ENCODE results near the gene PTPRN2. TPM values are rescaled to one million over a fixed set of nuclear protein-coding genes. Genes with fewer than 3 reads are reported as not detected.
A peak's percentile ranks its signal among the peaks of the same experiment; 100 is the strongest.

Gene PTPRN2
- total and polyA plus RNA-seq, 4 experiments from 2014 or later: 1.7 to 2.6 (median 1.9) TPM

GRCh38 chr7:158263964-158264748, 323.5 kb downstream of the PTPRN2 start:
- ChIA-PET CTCF (ENCODE audit: partially characterized antibody) (no interaction called here), POLR2A (ENCODE audit: partially characterized antibody) (no interaction called here)
- Mint-ChIP-seq H3K27ac (no peak overlapping the region), H3K4me3 (no peak overlapping the region), H3K36me3 (no peaks in the 10 kb centered on the region), H3K27me3 (no peaks in the 10 kb centered on the region), H3K4me1 (no peaks in the 10 kb centered on the region), H3K9me3 (no peaks in the 10 kb centered on the region)
- Histone ChIP-seq H3K27me3 (ENCODE audit: insufficient read depth, low read length) (no peaks in the 10 kb centered on the region), H3K36me3 (ENCODE audit: insufficient read depth, low read length) (no peaks in the 10 kb centered on the region), H3K9me3 (ENCODE audit: control insufficient read depth in 1 of 2, low read length in 2 of 2) (no peaks in the 10 kb centered on the region), H3K27ac (ENCODE audit: low read depth, low read length) (no peak overlapping the region), H3K4me3 (ENCODE audit: low read length in 2 of 2) (no peak overlapping the region), H3K4me1 (ENCODE audit: insufficient read depth, low read length) (no peaks in the 10 kb centered on the region)
- no peak for DNase-seq
- intact Hi-C loops (cut with micrococcal nuclease): no loop called here

DNA sequence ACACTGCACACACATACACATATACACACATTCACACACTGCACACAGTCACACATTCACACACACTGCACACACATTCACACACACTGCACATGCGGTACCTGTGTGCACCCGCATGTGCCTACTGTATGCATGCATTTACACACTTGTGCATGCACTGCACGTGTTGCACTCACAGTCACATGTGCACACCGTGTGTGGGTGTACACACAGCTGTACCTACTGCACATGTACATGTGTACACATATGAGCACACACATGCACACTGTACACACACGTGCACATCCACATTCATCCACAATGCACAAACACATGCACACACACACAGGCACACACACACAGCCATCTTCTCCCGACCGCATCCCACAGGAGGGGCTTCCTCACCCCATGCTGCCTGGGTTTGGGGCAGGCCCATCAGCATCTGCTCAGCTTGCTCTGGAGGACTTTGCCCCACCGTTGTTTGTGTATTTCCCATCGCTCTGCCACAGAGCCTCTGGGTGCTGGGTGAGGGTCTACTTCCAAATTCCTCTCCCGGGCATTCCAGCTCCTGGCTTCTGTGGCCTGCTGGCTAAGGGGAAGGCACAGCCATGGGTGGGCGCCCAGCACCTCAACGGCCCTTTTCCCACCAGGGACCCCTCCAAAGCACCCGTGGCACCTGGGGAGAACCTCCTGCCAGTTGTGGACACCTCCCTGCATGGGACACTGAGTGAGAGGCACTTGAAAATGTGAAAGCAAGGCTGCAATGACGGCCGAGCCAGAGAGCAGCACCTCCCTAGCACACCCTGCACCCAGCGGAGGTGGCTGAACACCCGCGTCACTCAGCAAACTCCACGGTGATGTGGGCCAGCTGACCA, 324.3 kb downstream of the PTPRN2 start:
- no peaks in the 10 kb centered on the region for H3K4me1 Mint-ChIP-seq
- DNase-seq: no peak
- H3K9me3 ChIP-seq (ENCODE audit: control insufficient read depth in 1 of 2, low read length in 2 of 2): no peaks in the 10 kb centered on the region
- peaks cover 0 to 1% of the 10 kb centered on the region in 2 donors for H3K27me3 Mint-ChIP-seq
- no peaks in the 10 kb centered on the region for H3K36me3 Mint-ChIP-seq
- no peak overlapping the region for H3K27ac Mint-ChIP-seq
- CTCF ChIA-PET (ENCODE audit: partially characterized antibody): no interaction called here
- H3K4me3 ChIP-seq (ENCODE audit: low read length in 2 of 2): no peak overlapping the region
- H3K9me3 Mint-ChIP-seq: peaks cover 0 to 1% (median 0%) of the 10 kb centered on the region in 8 donors
- no peaks in the 10 kb centered on the region for H3K36me3 ChIP-seq (ENCODE audit: insufficient read depth, low read length)
- H3K27me3 ChIP-seq (ENCODE audit: insufficient read depth, low read length): no peaks in the 10 kb centered on the region
- intact Hi-C loops (cut with micrococcal nuclease): no loop called here
- no peak overlapping the region for H3K27ac ChIP-seq (ENCODE audit: low read depth, low read length)
- no peaks in the 10 kb centered on the region for H3K4me1 ChIP-seq (ENCODE audit: insufficient read depth, low read length)
- H3K4me3 Mint-ChIP-seq: no peak overlapping the region
- POLR2A ChIA-PET (ENCODE audit: partially characterized antibody): no interaction called here

GRCh38 chr7:158262284-158263109, 325.1 kb downstream of the PTPRN2 start:
- Histone ChIP-seq H3K4me3 (ENCODE audit: low read length in 2 of 2) (no peak overlapping the region), H3K9me3 (ENCODE audit: control insufficient read depth in 1 of 2, low read length in 2 of 2) (no peaks in the 10 kb centered on the region), H3K27me3 (ENCODE audit: insufficient read depth, low read length) (no peaks in the 10 kb centered on the region), H3K27ac (ENCODE audit: low read depth, low read length) (no peak overlapping the region), H3K4me1 (ENCODE audit: insufficient read depth, low read length) (no peaks in the 10 kb centered on the region), H3K36me3 (ENCODE audit: insufficient read depth, low read length) (no peaks in the 10 kb centered on the region)
- intact Hi-C loops (cut with micrococcal nuclease): no loop called here
- no peak overlapping the region for H3K4me3 Mint-ChIP-seq
- DNase-seq: no peak
- peaks cover 0 to 3% (median 0%) of the 10 kb centered on the region in 8 donors for H3K9me3 Mint-ChIP-seq
- peaks cover 0 to 1% of the 10 kb centered on the region in 2 donors for H3K27me3 Mint-ChIP-seq
- ChIA-PET CTCF (ENCODE audit: partially characterized antibody) (no interaction called here), POLR2A (ENCODE audit: partially characterized antibody) (no interaction called here)
- H3K4me1 Mint-ChIP-seq: no peaks in the 10 kb centered on the region
- H3K27ac Mint-ChIP-seq: no peak overlapping the region
- no peaks in the 10 kb centered on the region for H3K36me3 Mint-ChIP-seq

DNA sequence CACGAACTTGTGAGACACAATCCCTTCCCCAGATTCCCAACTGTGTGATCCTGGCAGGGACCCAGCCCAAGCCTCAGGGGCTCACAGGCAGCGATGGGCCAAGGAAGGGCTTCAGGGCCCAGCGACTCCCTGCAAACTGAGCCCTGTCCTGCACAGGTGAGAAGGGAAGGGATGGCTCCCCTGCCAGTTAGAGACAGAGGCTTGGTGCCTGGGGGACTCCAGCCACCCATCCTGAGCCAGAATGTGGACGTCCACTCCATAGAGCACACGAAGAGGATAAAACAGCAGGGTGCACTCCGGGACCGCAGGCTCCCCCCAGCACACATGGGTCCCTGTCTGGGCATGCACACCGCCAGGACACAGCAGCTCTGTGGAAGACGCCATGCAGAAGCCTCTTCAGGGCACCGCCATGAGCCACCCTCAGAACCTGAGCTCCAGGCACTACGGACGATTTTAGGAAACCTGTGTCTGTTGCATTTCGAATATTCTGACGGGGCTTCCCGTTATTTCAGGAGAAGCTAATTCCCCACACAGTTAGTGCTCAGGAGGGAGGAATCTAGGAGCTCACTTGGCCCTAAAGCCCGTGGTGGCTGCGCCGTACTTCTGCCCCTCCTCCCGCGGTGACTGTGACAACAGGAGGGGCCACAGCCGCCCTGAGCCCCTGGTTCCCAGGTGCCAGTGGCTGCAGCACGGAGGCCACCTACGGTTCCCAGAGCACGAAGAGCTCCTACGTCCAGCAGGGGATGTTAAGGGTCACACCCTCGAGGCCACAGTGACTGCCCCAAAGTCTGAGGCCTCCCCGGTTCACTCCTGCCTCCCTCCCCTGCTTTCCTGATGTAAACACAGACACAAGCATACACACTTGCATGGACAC, 326.0 kb downstream of the PTPRN2 start:
- Mint-ChIP-seq H3K27ac (no peak overlapping the region), H3K27me3 (peaks cover 0 to 1% of the 10 kb centered on the region in 2 donors), H3K9me3 (peaks cover 0 to 3% (median 0%) of the 10 kb centered on the region in 8 donors), H3K4me3 (no peak overlapping the region), H3K36me3 (no peaks in the 10 kb centered on the region), H3K4me1 (no peaks in the 10 kb centered on the region)
- H3K4me1 ChIP-seq (ENCODE audit: insufficient read depth, low read length): no peaks in the 10 kb centered on the region
- H3K27ac ChIP-seq (ENCODE audit: low read depth, low read length): no peak overlapping the region
- intact Hi-C loops (cut with micrococcal nuclease): no loop called here
- H3K27me3 ChIP-seq (ENCODE audit: insufficient read depth, low read length): no peaks in the 10 kb centered on the region
- ChIA-PET POLR2A (ENCODE audit: partially characterized antibody) (no interaction called here), CTCF (ENCODE audit: partially characterized antibody) (no interaction called here)
- DNase-seq: no peak
- H3K36me3 ChIP-seq (ENCODE audit: insufficient read depth, low read length): no peaks in the 10 kb centered on the region
- no peaks in the 10 kb centered on the region for H3K9me3 ChIP-seq (ENCODE audit: control insufficient read depth in 1 of 2, low read length in 2 of 2)
- no peak overlapping the region for H3K4me3 ChIP-seq (ENCODE audit: low read length in 2 of 2)

- intact Hi-C loops (cut with micrococcal nuclease): no loop called here
- no peaks in the 10 kb centered on the region for H3K4me1 Mint-ChIP-seq
Measured at GRCh38 chr7:158260567-158261361, 326.9 kb downstream of the PTPRN2 start.

DNA sequence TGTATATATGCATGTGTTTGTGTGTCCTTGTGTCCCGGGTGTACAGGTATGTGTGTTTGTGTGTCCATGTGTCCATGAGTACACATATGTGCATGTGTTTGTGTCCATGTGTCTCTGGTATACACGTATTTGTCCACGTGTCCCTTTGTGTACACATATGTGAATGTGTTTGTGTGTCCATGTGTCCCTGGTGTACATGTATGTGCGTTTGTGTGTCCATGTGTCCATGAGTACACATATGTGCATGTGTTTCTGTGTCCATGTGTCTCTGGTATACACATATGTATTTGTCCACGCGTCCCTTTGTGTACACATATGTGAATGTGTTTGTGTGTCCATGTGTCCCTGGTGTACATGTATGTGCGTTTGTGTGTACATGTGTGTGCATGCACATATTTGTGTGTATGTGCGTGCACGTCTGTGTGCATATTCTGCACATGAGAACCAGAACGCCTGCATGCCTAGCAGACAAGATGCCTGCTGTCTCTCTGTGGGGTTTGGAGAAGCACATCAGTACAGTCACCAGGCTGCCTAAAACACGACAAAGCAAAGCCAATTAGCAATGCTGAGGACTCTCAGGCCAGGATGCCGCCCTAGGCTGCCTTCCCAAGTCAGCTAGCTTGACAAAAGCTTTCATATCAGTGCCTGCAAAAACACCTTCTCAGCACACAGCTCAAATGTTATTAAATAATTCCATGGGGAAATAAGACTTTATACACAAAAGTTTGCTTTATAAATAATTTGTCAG, 327.8 kb downstream of the PTPRN2 start:
- Histone ChIP-seq H3K4me1 (ENCODE audit: insufficient read depth, low read length) (no peaks in the 10 kb centered on the region), H3K4me3 (ENCODE audit: low read length in 2 of 2) (no peak overlapping the region), H3K36me3 (ENCODE audit: insufficient read depth, low read length) (no peaks in the 10 kb centered on the region), H3K9me3 (ENCODE audit: control insufficient read depth in 1 of 2, low read length in 2 of 2) (no peaks in the 10 kb centered on the region), H3K27me3 (ENCODE audit: insufficient read depth, low read length) (no peaks in the 10 kb centered on the region), H3K27ac (ENCODE audit: low read depth, low read length) (no peak overlapping the region)
- POLR2A ChIA-PET (ENCODE audit: partially characterized antibody): no interaction called here
- no peaks in the 10 kb centered on the region for H3K4me1 Mint-ChIP-seq
- H3K9me3 Mint-ChIP-seq: peaks cover 0 to 3% (median 0%) of the 10 kb centered on the region in 8 donors
- intact Hi-C loops (cut with micrococcal nuclease): no loop called here
- H3K4me3 Mint-ChIP-seq: no peak overlapping the region
- no peak for DNase-seq
- CTCF ChIA-PET (ENCODE audit: partially characterized antibody): no interaction called here
- H3K36me3 Mint-ChIP-seq: no peaks in the 10 kb centered on the region
- H3K27ac Mint-ChIP-seq: peak overlapping the region in 1 of 7 donors; percentile 48
- peaks cover 0 to 1% of the 10 kb centered on the region in 2 donors for H3K27me3 Mint-ChIP-seq

More at GRCh38 chr7:158260567-158261361, 326.9 kb downstream of the PTPRN2 start:
- Mint-ChIP-seq H3K27ac (no peak overlapping the region), H3K36me3 (no peaks in the 10 kb centered on the region), H3K4me3 (no peak overlapping the region), H3K27me3 (peaks cover 0 to 1% of the 10 kb centered on the region in 2 donors), H3K9me3 (peaks cover 0 to 3% (median 0%) of the 10 kb centered on the region in 8 donors)
- CTCF ChIA-PET (ENCODE audit: partially characterized antibody): no interaction called here
- no peak overlapping the region for H3K27ac ChIP-seq (ENCODE audit: low read depth, low read length)
- no peaks in the 10 kb centered on the region for H3K9me3 ChIP-seq (ENCODE audit: control insufficient read depth in 1 of 2, low read length in 2 of 2)
- H3K4me3 ChIP-seq (ENCODE audit: low read length in 2 of 2): no peak overlapping the region
- POLR2A ChIA-PET (ENCODE audit: partially characterized antibody): no interaction called here
- no peaks in the 10 kb centered on the region for H3K27me3 ChIP-seq (ENCODE audit: insufficient read depth, low read length)
- H3K36me3 ChIP-seq (ENCODE audit: insufficient read depth, low read length): no peaks in the 10 kb centered on the region
- DNase-seq: no peak
- no peaks in the 10 kb centered on the region for H3K4me1 ChIP-seq (ENCODE audit: insufficient read depth, low read length)

Measured in CD4-positive, alpha-beta memory T cell (primary cell).